GM10248 (cell line): ENCODE results near the gene MAP2K2.
"Not testable (repeated sequence)": the region's sequence is repeated elsewhere in the genome, so short reads cannot be mapped to it uniquely, and the experiment has no call there.

Experiments used
- CTCF ChIA-PET: fragments of 300-600 bp; sonication (Branson Sonifier 250); formaldehyde crosslinking; extraction: SDS; loops from one replicate; lab custom pipeline; 2021; ENCODE audit warnings: antibody characterized with exemption; lab: Yijun Ruan, JAX
- POLR2A ChIA-PET: fragments of 350-650 bp; sonication (Branson Sonifier 250); formaldehyde crosslinking; extraction: SDS; loops from one replicate; lab custom pipeline; 2020; ENCODE audit warnings: antibody characterized with exemption; lab: Yijun Ruan, JAX
- DNase-seq: peaks from one replicate; pipeline ENCODE4 v3.0.0; 2012; ENCODE audit errors: extremely low spot score
- CTCF ChIP-seq: IDR thresholded peaks from 2 replicates; pipeline ENCODE4 v1.5.1; 2012; ENCODE audit warnings: mild to moderate bottlenecking, low read depth; ENCODE audit errors: extremely low read depth, missing control alignments, control extremely low read depth

The MAP2K2 gene

GRCh38 chr19:4144666-4145249, 20.8 kb upstream of the MAP2K2 start:
- POLR2A ChIA-PET: no interaction called here

GRCh38 chr19:4142916-4143315, 19.0 kb upstream of the MAP2K2 start:
- POLR2A ChIA-PET, DNase-seq: not testable (repeated sequence)
- CTCF ChIA-PET: interaction anchor here (1.3 kb wide), 1 partner anchor 65 kb away, joined by 4 read pairs; no protein-coding TSS in a partner anchor

More at GRCh38 chr19:4144666-4145249, 20.8 kb upstream of the MAP2K2 start:
- CTCF ChIA-PET: no interaction called here
- peak; percentile 8 for DNase-seq
- no peak for TF ChIP-seq CTCF

- ChIA-PET CTCF (interaction anchor here (0.6 to 3.8 kb wide), 45 partner anchors 9 to 245 kb away, joined by 3 to 47 read pairs (median 4); partner anchors contain the start of genes CREB3L3 and PIAS4), POLR2A (interaction anchor here (0.6 to 1.1 kb wide), 2 partner anchors 169 to 1063 kb away, joined by 4 read pairs; partner anchors contain the start of gene DAPK3)
- peak; percentile 58 for TF ChIP-seq CTCF
- peak; percentile 80 for DNase-seq
These were observed 16.4 kb upstream of the MAP2K2 start for GRCh38 chr19:4140237-4140711.

- DNase-seq: peak; percentile 90
- peak; percentile 89 for TF ChIP-seq CTCF
- ChIA-PET CTCF (interaction anchor here (0.6 to 3.8 kb wide), 44 partner anchors 10 to 245 kb away, joined by 3 to 47 read pairs (median 4); partner anchors contain the start of genes CREB3L3 and PIAS4), POLR2A (interaction anchor here (0.6 to 1.1 kb wide), 2 partner anchors 169 to 1064 kb away, joined by 4 read pairs; partner anchors contain the start of gene DAPK3)
These were observed 15.8 kb upstream of the MAP2K2 start for GRCh38 chr19:4139614-4140236.

GRCh38 chr19:4138445-4138844, 14.5 kb upstream of the MAP2K2 start:
- POLR2A ChIA-PET: no interaction called here
- DNase-seq: no peak
- TF ChIP-seq CTCF: no peak
- CTCF ChIA-PET: interaction anchor here (1.0 to 3.8 kb wide), 3 partner anchors 10 to 150 kb away, joined by 3 to 47 read pairs (median 4); partner anchors contain the start of gene CREB3L3

GRCh38 chr19:4136680-4137088, 12.8 kb upstream of the MAP2K2 start:
- TF ChIP-seq CTCF: no peak
- no peak for DNase-seq
- POLR2A ChIA-PET: no interaction called here
- CTCF ChIA-PET: no interaction called here

- CTCF ChIA-PET: interaction anchor here (1.0 to 1.2 kb wide), 2 partner anchors 11 to 25 kb away, joined by 3 read pairs; no protein-coding TSS in a partner anchor
- POLR2A ChIA-PET: interaction anchor here (0.7 kb wide), 1 partner anchor 19 kb away, joined by 4 read pairs; no protein-coding TSS in a partner anchor
- not testable (repeated sequence) for DNase-seq
These were observed 11.5 kb upstream of the MAP2K2 start for GRCh38 chr19:4135386-4135785.
